Muscle layer of colon (tissue), 2 donors: ENCODE data around the gene CCDC184.

ENCODE experiments used
- H3K27ac ChIP-seq: one replicate; pipeline ENCODE4 v1.7.0; 2013; ENCODE audit warnings: low read depth, mild to moderate bottlenecking, low read length, moderate library complexity
- H3K27me3 ChIP-seq, 2 donors: one replicate each; pipeline ENCODE4 v1.7.0; 2013; ENCODE audit warnings: low read length in 2 of 2, mild to moderate bottlenecking in 2 of 2; ENCODE audit not compliant: insufficient read depth in 2 of 2, control insufficient read depth in 1 of 2
- H3K36me3 ChIP-seq: one replicate; pipeline ENCODE4 v1.7.0; 2013; ENCODE audit warnings: mild to moderate bottlenecking, low read length; ENCODE audit not compliant: insufficient read depth
- H3K4me1 ChIP-seq: one replicate; pipeline ENCODE4 v1.7.0; 2013; ENCODE audit warnings: mild to moderate bottlenecking, low read length; ENCODE audit not compliant: insufficient read depth
- H3K4me3 ChIP-seq, 2 donors: one replicate each; pipeline ENCODE4 v1.7.0; 2013; ENCODE audit warnings: low read length in 2 of 2, low read depth in 1 of 2, mild to moderate bottlenecking in 1 of 2, moderate library complexity in 1 of 2
- H3K9ac ChIP-seq: one replicate; pipeline ENCODE4 v1.7.0; 2013; ENCODE audit warnings: low read length
- H3K9me3 ChIP-seq: one replicate; pipeline ENCODE4 v1.7.0; 2013; ENCODE audit warnings: mild to moderate bottlenecking, low read length
- donor health status: abdominal sarcoma.
- donor health status: Adenocarcinoma of cecum.

Gene CCDC184

GRCh38 chr12:48160046-48160445 is 23.4 kb upstream of the CCDC184 start:
- Histone ChIP-seq H3K4me3 (no peak overlapping the region), H3K9ac (no peak overlapping the region), H3K36me3 (no peaks in the 10 kb centered on the region), H3K27me3 (no peaks in the 10 kb centered on the region), H3K27ac (no peak overlapping the region), H3K9me3 (no peaks in the 10 kb centered on the region), H3K4me1 (no peaks in the 10 kb centered on the region)

- no peaks in the 10 kb centered on the region for H3K9me3 ChIP-seq
- H3K4me1 ChIP-seq, result no peaks in the 10 kb centered on the region
- H3K9ac ChIP-seq, result no peak overlapping the region
- H3K27ac ChIP-seq, result no peak overlapping the region
- no peaks in the 10 kb centered on the region for H3K27me3 ChIP-seq
- no peak overlapping the region for H3K4me3 ChIP-seq
- H3K36me3 ChIP-seq, result no peaks in the 10 kb centered on the region
Measured at GRCh38 chr12:48160807-48161206, 22.6 kb upstream of the CCDC184 start.

- Histone ChIP-seq H3K27me3 (no peaks in the 10 kb centered on the region), H3K9me3 (no peaks in the 10 kb centered on the region), H3K36me3 (no peaks in the 10 kb centered on the region), H3K9ac (no peak overlapping the region), H3K4me1 (no peaks in the 10 kb centered on the region), H3K27ac (no peak overlapping the region), H3K4me3 (no peak overlapping the region)
Measured at GRCh38 chr12:48163150-48163747, 20.2 kb upstream of the CCDC184 start.

GRCh38 chr12:48164451-48164850 is 19.0 kb upstream of the CCDC184 start:
- no peaks in the 10 kb centered on the region for H3K9me3 ChIP-seq
- no peaks in the 10 kb centered on the region for H3K4me1 ChIP-seq
- H3K36me3 ChIP-seq, result no peaks in the 10 kb centered on the region
- H3K9ac ChIP-seq, result no peak overlapping the region
- no peak overlapping the region for H3K4me3 ChIP-seq
- no peaks in the 10 kb centered on the region for H3K27me3 ChIP-seq
- H3K27ac ChIP-seq, result no peak overlapping the region

GRCh38 chr12:48165089-48165981 is 18.1 kb upstream of the CCDC184 start:
- H3K4me3 ChIP-seq, result no peak overlapping the region
- H3K9ac ChIP-seq, result no peak overlapping the region
- no peak overlapping the region for H3K27ac ChIP-seq

GRCh38 chr12:48169011-48169410 is 14.4 kb upstream of the CCDC184 start:
- Histone ChIP-seq H3K27ac (no peak overlapping the region), H3K4me1 (no peaks in the 10 kb centered on the region), H3K36me3 (no peaks in the 10 kb centered on the region), H3K9me3 (no peaks in the 10 kb centered on the region), H3K27me3 (no peaks in the 10 kb centered on the region), H3K4me3 (no peak overlapping the region), H3K9ac (no peak overlapping the region)

More at GRCh38 chr12:48165089-48165981, 18.1 kb upstream of the CCDC184 start:
- Histone ChIP-seq H3K4me1 (no peaks in the 10 kb centered on the region), H3K36me3 (no peaks in the 10 kb centered on the region), H3K9me3 (no peaks in the 10 kb centered on the region), H3K27me3 (no peaks in the 10 kb centered on the region)

- H3K27me3 ChIP-seq, result peaks cover 0 to 9% of the 10 kb centered on the region in 2 donors
- no peak overlapping the region for H3K4me3 ChIP-seq
- no peak overlapping the region for H3K27ac ChIP-seq
- no peak overlapping the region for H3K9ac ChIP-seq
- no peaks in the 10 kb centered on the region for H3K9me3 ChIP-seq
- no peaks in the 10 kb centered on the region for H3K36me3 ChIP-seq
- no peaks in the 10 kb centered on the region for H3K4me1 ChIP-seq
Measured at GRCh38 chr12:48175613-48176416, 7.6 kb upstream of the CCDC184 start.

GRCh38 chr12:48176417-48176751 is 7.1 kb upstream of the CCDC184 start:
- Histone ChIP-seq H3K9me3 (no peaks in the 10 kb centered on the region), H3K27me3 (peaks cover 6 to 15% of the 10 kb centered on the region in 2 donors), H3K9ac (no peak overlapping the region), H3K36me3 (no peaks in the 10 kb centered on the region), H3K27ac (no peak overlapping the region), H3K4me1 (no peaks in the 10 kb centered on the region), H3K4me3 (no peak overlapping the region)

- H3K4me1 ChIP-seq, result peaks cover 8% of the 10 kb centered on the region
- H3K36me3 ChIP-seq, result no peaks in the 10 kb centered on the region
- no peak overlapping the region for H3K27ac ChIP-seq
- H3K27me3 ChIP-seq, result peaks cover 17 to 30% of the 10 kb centered on the region in 2 donors
- H3K9ac ChIP-seq, result no peak overlapping the region
- no peak overlapping the region for H3K4me3 ChIP-seq
- H3K9me3 ChIP-seq, result no peaks in the 10 kb centered on the region
Measured at GRCh38 chr12:48177982-48178381, 5.5 kb upstream of the CCDC184 start.

GRCh38 chr12:48179466-48179865 is 4.0 kb upstream of the CCDC184 start:
- H3K9ac ChIP-seq, result no peak overlapping the region
- H3K9me3 ChIP-seq, result no peaks in the 10 kb centered on the region
- H3K4me1 ChIP-seq, result peaks cover 11% of the 10 kb centered on the region
- H3K4me3 ChIP-seq, result no peak overlapping the region
- H3K27ac ChIP-seq, result no peak overlapping the region
- H3K27me3 ChIP-seq, result peaks cover 23 to 45% of the 10 kb centered on the region in 2 donors
- no peaks in the 10 kb centered on the region for H3K36me3 ChIP-seq

- Histone ChIP-seq H3K4me3 (no peak overlapping the region), H3K36me3 (no peaks in the 10 kb centered on the region), H3K4me1 (peaks cover 15% of the 10 kb centered on the region), H3K9ac (no peak overlapping the region), H3K27me3 (peaks cover 29 to 47% of the 10 kb centered on the region in 2 donors), H3K27ac (no peak overlapping the region), H3K9me3 (no peaks in the 10 kb centered on the region)
Measured at GRCh38 chr12:48180424-48180823, 3.0 kb upstream of the CCDC184 start.
